Stimulated activated memory B cell treated with anti-CD40 and anti-IgM and Interleukin-4, amounts not matched to agents 10 μg/mL and 1 μg/mL and 100 μg/mL, for 72 hours (primary cell): ENCODE measurements around the gene TRIM7.
A peak's percentile ranks its signal among the peaks of the same experiment; 100 is the strongest.
"Not testable (repeated sequence)": the region's sequence is repeated elsewhere in the genome, so short reads cannot be mapped to it uniquely, and the experiment has no call there.

Experiments
- ATAC-seq: fragments of 150-1000 bp; cut with Tn5 transposase; 2 replicates; pipeline ENCODE4 v1.10.0; 2021
- H3K27ac Mint-ChIP-seq: one replicate; pipeline ENCODE4 v1.8.0; 2022; ENCODE audit warnings: mild to moderate bottlenecking, mixed read lengths
- H3K27me3 Mint-ChIP-seq: one replicate; pipeline ENCODE4 v1.8.0; 2022; ENCODE audit warnings: mixed read lengths
- H3K36me3 Mint-ChIP-seq: one replicate; pipeline ENCODE4 v1.8.0; 2022; ENCODE audit warnings: mixed read lengths
- H3K4me1 Mint-ChIP-seq: one replicate; pipeline ENCODE4 v1.8.0; 2022; ENCODE audit warnings: mixed read lengths
- H3K4me3 Mint-ChIP-seq: one replicate; pipeline ENCODE4 v1.8.0; 2022; ENCODE audit warnings: mild to moderate bottlenecking, moderate library complexity, mixed read lengths
- H3K9me3 Mint-ChIP-seq: one replicate; pipeline ENCODE4 v1.8.0; 2022; ENCODE audit warnings: mixed read lengths

The TRIM7 gene

GRCh38 chr5:181182651-181183050 is 22.3 kb downstream of the TRIM7 start:
- Mint-ChIP-seq H3K4me1 (peaks cover 51% of the 10 kb centered on the region), H3K9me3 (peaks cover 3% of the 10 kb centered on the region), H3K36me3 (no peaks in the 10 kb centered on the region), H3K4me3 (peak overlapping the region; percentile 77), H3K27me3 (no peaks in the 10 kb centered on the region), H3K27ac (peak overlapping the region; percentile 76)
- ATAC-seq = no peak

- peaks cover 44% of the 10 kb centered on the region for H3K4me1 Mint-ChIP-seq
- H3K27ac Mint-ChIP-seq = peak overlapping the region; percentile 76
- peak overlapping the region; percentile 33 for H3K4me3 Mint-ChIP-seq
- no peaks in the 10 kb centered on the region for H3K27me3 Mint-ChIP-seq
- peaks cover 3% of the 10 kb centered on the region for H3K9me3 Mint-ChIP-seq
- peak; percentile 84 for ATAC-seq
- no peaks in the 10 kb centered on the region for H3K36me3 Mint-ChIP-seq
Measured at GRCh38 chr5:181181650-181182565, 23.1 kb downstream of the TRIM7 start.

GRCh38 chr5:181177559-181177958 is 27.4 kb downstream of the TRIM7 start:
- peaks cover 26% of the 10 kb centered on the region for H3K4me1 Mint-ChIP-seq
- not testable (repeated sequence) for ATAC-seq, H3K9me3 Mint-ChIP-seq, H3K4me3 Mint-ChIP-seq, H3K36me3 Mint-ChIP-seq, H3K27me3 Mint-ChIP-seq, H3K27ac Mint-ChIP-seq

- Mint-ChIP-seq H3K27ac (no peak overlapping the region), H3K27me3 (no peaks in the 10 kb centered on the region), H3K4me1 (peaks cover 18% of the 10 kb centered on the region), H3K9me3 (no peaks in the 10 kb centered on the region), H3K4me3 (no peak overlapping the region), H3K36me3 (no peaks in the 10 kb centered on the region)
- no peak for ATAC-seq
Measured at GRCh38 chr5:181176254-181176952, 28.6 kb downstream of the TRIM7 start.

- Mint-ChIP-seq H3K4me3 (peak overlapping the region; percentile 71), H3K36me3 (peaks cover 5% of the 10 kb centered on the region), H3K9me3 (no peaks in the 10 kb centered on the region), H3K27me3 (peaks cover 23% of the 10 kb centered on the region), H3K4me1 (peaks cover 24% of the 10 kb centered on the region), H3K27ac (peak overlapping the region; percentile 74)
- ATAC-seq = peak; percentile 70
Measured at GRCh38 chr5:181173420-181174342, 31.3 kb downstream of the TRIM7 start.

GRCh38 chr5:181173027-181173419 is 32.0 kb downstream of the TRIM7 start:
- Mint-ChIP-seq H3K9me3 (no peaks in the 10 kb centered on the region), H3K4me1 (peaks cover 24% of the 10 kb centered on the region), H3K27ac (peak overlapping the region; percentile 74), H3K36me3 (peaks cover 5% of the 10 kb centered on the region), H3K4me3 (peak overlapping the region; percentile 71), H3K27me3 (peaks cover 30% of the 10 kb centered on the region)
- peak; percentile 54 for ATAC-seq

- Mint-ChIP-seq H3K4me3 (no peak overlapping the region), H3K36me3 (peaks cover 5% of the 10 kb centered on the region), H3K27me3 (peaks cover 42% of the 10 kb centered on the region), H3K27ac (no peak overlapping the region), H3K9me3 (peaks cover 4% of the 10 kb centered on the region), H3K4me1 (peaks cover 30% of the 10 kb centered on the region)
- no peak for ATAC-seq
Measured at GRCh38 chr5:181171782-181172181, 33.2 kb downstream of the TRIM7 start.

- H3K4me1 Mint-ChIP-seq = peaks cover 35% of the 10 kb centered on the region
Measured at GRCh38 chr5:181170996-181171395, 34.0 kb downstream of the TRIM7 start.

GRCh38 chr5:181170237-181170825 is 34.7 kb downstream of the TRIM7 start:
- H3K27ac Mint-ChIP-seq = peak overlapping the region; percentile 63
- H3K9me3 Mint-ChIP-seq = peaks cover 11% of the 10 kb centered on the region
- H3K27me3 Mint-ChIP-seq = peaks cover 57% of the 10 kb centered on the region
- peaks cover 35% of the 10 kb centered on the region for H3K4me1 Mint-ChIP-seq
- peaks cover 5% of the 10 kb centered on the region for H3K36me3 Mint-ChIP-seq
- H3K4me3 Mint-ChIP-seq = peak overlapping the region; percentile 36
- no peak for ATAC-seq

More at GRCh38 chr5:181170996-181171395, 34.0 kb downstream of the TRIM7 start:
- H3K36me3 Mint-ChIP-seq = peaks cover 5% of the 10 kb centered on the region
- H3K27me3 Mint-ChIP-seq = peaks cover 50% of the 10 kb centered on the region
- H3K4me3 Mint-ChIP-seq = no peak overlapping the region
- no peak for ATAC-seq
- no peak overlapping the region for H3K27ac Mint-ChIP-seq
- peaks cover 9% of the 10 kb centered on the region for H3K9me3 Mint-ChIP-seq

GRCh38 chr5:181169459-181170236 is 35.3 kb downstream of the TRIM7 start:
- peaks cover 35% of the 10 kb centered on the region for H3K4me1 Mint-ChIP-seq
- H3K36me3 Mint-ChIP-seq, ATAC-seq: not testable (repeated sequence)
- peak overlapping the region; percentile 63 for H3K27ac Mint-ChIP-seq
- H3K27me3 Mint-ChIP-seq = peaks cover 63% of the 10 kb centered on the region
- H3K9me3 Mint-ChIP-seq = peaks cover 11% of the 10 kb centered on the region
- peak overlapping the region; percentile 36 for H3K4me3 Mint-ChIP-seq

GRCh38 chr5:181168595-181169118 is 36.3 kb downstream of the TRIM7 start:
- Mint-ChIP-seq H3K27me3 (peaks cover 72% of the 10 kb centered on the region), H3K4me1 (peaks cover 38% of the 10 kb centered on the region), H3K27ac (no peak overlapping the region), H3K4me3 (no peak overlapping the region), H3K36me3 (peaks cover 5% of the 10 kb centered on the region), H3K9me3 (peaks cover 13% of the 10 kb centered on the region)
- ATAC-seq = no peak

- ATAC-seq = no peak
- H3K27ac Mint-ChIP-seq = no peak overlapping the region
- peaks cover 35% of the 10 kb centered on the region for H3K4me1 Mint-ChIP-seq
- no peak overlapping the region for H3K4me3 Mint-ChIP-seq
- peaks cover 14% of the 10 kb centered on the region for H3K9me3 Mint-ChIP-seq
- peaks cover 80% of the 10 kb centered on the region for H3K27me3 Mint-ChIP-seq
- H3K36me3 Mint-ChIP-seq = peaks cover 5% of the 10 kb centered on the region
Measured at GRCh38 chr5:181167814-181168488, 37.0 kb downstream of the TRIM7 start.
